Tibial nerve (tissue), 4 donors: ENCODE measurements around the gene YTHDF2.

Experiments used
- CTCF ChIP-seq, 5 experiments: fragments of 200-600 bp in 3 of 5; fragments of 450-650 bp in 2 of 5; sonication (generic) in 3 of 5; IDR thresholded peaks; one replicate each; pipeline ENCODE4 v1.5.1; 2016 to 2019; ENCODE audit warnings: antibody characterized with exemption in 5 of 5, mild to moderate bottlenecking in 3 of 5, moderate library complexity in 2 of 5
- EP300 ChIP-seq, 2 donors: sonication (generic); formaldehyde crosslinking; IDR thresholded peaks; one replicate each; pipeline ENCODE4 v1.6.1; 2017; ENCODE audit warnings: antibody characterized with exemption in 2 of 2, mild to moderate bottlenecking in 1 of 2
- POLR2A ChIP-seq, 2 donors: fragments of 450-650 bp; IDR thresholded peaks; one replicate each; pipeline ENCODE4 v1.6.1; 2017; ENCODE audit warnings: antibody characterized with exemption in 2 of 2, mild to moderate bottlenecking in 2 of 2, moderate library complexity in 2 of 2

- TF ChIP-seq CTCF (IDR thresholded peaks at IDR 0.05), result no peak
- TF ChIP-seq POLR2A (IDR thresholded peaks at IDR 0.05), result no peak
- TF ChIP-seq EP300 (IDR thresholded peaks at IDR 0.05), result no peak
Measured at GRCh38 chr1:28779751-28780408, 43.1 kb downstream of the YTHDF2 start.
